Measurements from ENCODE around the gene CPNE9. TPM values are rescaled to one million over a fixed set of nuclear protein-coding genes. Genes with fewer than 3 reads are reported as not detected.

The CPNE9 gene
- total RNA-seq, 1 donor from 2014 or later = not detected

DNA sequence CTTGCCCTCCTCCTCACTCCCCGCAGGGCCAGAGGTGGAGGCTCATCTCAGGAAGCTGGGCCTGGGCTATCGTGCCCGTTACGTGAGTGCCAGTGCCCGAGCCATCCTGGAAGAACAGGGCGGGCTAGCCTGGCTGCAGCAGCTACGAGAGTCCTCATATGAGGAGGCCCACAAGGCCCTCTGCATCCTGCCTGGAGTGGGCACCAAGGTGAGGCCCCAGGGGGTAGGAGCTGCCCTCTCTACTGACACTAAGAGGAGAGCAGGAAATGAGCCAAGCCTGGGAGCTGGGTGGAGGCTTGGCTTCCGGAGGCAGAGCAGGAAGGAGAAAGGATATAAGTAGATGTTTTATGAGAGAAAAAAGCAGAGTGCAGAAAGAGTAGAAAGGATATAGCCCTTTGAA, 51.0 kb downstream of the CPNE9 start:
- TF ChIP-seq, protein P1, sequence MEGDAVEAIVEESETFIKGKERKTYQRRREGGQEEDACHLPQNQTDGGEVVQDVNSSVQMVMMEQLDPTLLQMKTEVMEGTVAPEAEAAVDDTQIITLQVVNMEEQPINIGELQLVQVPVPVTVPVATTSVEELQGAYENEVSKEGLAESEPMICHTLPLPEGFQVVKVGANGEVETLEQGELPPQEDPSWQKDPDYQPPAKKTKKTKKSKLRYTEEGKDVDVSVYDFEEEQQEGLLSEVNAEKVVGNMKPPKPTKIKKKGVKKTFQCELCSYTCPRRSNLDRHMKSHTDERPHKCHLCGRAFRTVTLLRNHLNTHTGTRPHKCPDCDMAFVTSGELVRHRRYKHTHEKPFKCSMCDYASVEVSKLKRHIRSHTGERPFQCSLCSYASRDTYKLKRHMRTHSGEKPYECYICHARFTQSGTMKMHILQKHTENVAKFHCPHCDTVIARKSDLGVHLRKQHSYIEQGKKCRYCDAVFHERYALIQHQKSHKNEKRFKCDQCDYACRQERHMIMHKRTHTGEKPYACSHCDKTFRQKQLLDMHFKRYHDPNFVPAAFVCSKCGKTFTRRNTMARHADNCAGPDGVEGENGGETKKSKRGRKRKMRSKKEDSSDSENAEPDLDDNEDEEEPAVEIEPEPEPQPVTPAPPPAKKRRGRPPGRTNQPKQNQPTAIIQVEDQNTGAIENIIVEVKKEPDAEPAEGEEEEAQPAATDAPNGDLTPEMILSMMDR (IDR thresholded peaks at IDR 0.05; ENCODE audit: insufficient read depth, low read length, severe bottlenecking) = no peak
- FAIRE-seq (no peak), DNase-seq (ENCODE audit: low read depth) (no peak)
- H3K27me3 ChIP-seq (ENCODE audit: control insufficient read depth, insufficient read depth, low read length) = no peaks in the 10 kb centered on the region
- no peak overlapping the region for H3K4me3 ChIP-seq (ENCODE audit: low read depth, low read length)
- H3K36me3 ChIP-seq (ENCODE audit: control insufficient read depth, insufficient read depth, low read length) = peaks cover 10% of the 10 kb centered on the region

DNA sequence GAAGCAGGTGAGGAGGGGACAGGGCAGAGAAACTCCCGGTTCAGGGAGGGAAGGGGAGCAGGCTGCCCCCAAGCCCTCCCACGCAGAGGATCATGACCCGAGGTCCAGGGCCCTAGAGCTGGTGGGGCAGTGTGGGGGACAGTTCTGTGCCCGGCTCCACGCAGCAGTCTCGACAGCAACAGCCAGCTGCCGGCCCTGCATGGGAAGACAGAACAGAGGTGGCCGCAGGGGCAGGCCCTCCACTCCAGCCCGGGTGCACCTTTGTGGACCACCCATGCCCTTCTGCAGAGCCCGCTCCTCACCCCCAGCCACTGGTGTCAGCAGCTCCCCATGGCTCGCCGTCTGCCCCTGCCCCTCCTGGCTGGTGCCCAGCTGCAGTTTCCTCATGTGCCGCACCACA, 53.8 kb downstream of the CPNE9 start:
- TF ChIP-seq, protein P1 (IDR thresholded peaks at IDR 0.05; ENCODE audit: insufficient read depth, low read length, severe bottlenecking) = no peak
- no peak for FAIRE-seq
- no peak overlapping the region for H3K4me3 ChIP-seq (ENCODE audit: low read depth, low read length)

DNA sequence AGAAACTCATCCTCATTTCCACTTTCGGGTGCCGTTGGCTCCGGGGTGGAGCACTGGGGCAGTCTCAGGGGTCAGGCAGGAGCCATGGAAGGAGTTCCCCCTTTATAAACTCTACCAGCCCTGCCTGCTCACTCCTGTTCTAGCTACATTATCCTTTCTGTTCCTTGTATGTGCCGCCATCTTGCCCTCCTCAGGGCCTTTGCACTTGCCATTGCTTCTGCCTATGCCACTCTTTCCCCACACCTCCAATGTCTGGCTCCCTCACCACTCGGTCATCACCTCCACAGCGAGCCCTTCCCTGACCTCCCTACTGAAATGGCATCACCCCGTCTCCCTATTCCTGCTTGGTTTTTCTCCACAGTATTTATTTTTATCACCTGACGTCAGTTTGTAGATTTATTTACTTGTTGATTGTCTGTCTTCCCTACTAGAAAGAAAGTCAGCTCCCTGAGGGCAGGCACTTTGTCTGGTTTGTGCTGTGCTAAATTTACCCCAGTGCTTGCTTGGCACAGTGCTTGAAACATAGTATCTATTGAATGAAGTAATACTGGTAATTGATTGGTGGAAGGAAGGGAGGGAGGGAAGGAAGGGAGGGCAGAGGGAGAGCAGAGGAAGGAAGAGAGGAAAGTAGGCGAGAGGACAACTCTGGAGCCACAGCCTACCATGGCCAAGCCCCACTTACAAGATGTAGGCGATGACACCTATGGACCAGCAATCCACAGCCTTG, 57.3 kb downstream of the CPNE9 start:
- no peak for FAIRE-seq
- H3K4me3 ChIP-seq (ENCODE audit: low read depth, low read length) = no peak overlapping the region
- H3K36me3 ChIP-seq (ENCODE audit: control insufficient read depth, insufficient read depth, low read length) = peaks cover 12% of the 10 kb centered on the region

More for the DNA sequence above, 53.8 kb downstream of the CPNE9 start:
- no peaks in the 10 kb centered on the region for H3K27me3 ChIP-seq (ENCODE audit: control insufficient read depth, insufficient read depth, low read length)
- H3K36me3 ChIP-seq (ENCODE audit: control insufficient read depth, insufficient read depth, low read length) = peaks cover 10% of the 10 kb centered on the region
- DNase-seq (ENCODE audit: low read depth) = no peak

DNA sequence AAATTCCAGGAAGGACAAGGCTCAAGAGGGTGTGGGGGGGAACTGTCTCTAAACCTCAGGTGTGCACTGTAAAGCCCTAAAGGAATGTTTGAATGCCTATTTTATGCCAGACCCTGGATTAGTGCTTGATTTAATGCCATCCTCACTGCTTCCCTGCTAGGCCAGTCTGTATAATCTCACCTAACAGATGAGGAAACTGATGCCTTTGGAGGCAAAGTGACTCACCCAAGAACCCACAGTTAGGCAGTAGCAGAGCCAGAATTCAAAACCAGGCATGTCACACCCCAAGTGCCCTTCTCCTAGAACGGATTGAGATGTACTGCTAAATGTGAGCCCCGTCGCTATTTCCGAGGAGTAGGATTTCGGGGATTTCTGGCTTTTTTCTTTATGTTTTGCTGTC, 58.3 kb downstream of the CPNE9 start:
- H3K36me3 ChIP-seq (ENCODE audit: control insufficient read depth, insufficient read depth, low read length) = peaks cover 9% of the 10 kb centered on the region
- peak; percentile 33 for DNase-seq (ENCODE audit: low read depth)
- FAIRE-seq = no peak
- no peaks in the 10 kb centered on the region for H3K27me3 ChIP-seq (ENCODE audit: control insufficient read depth, insufficient read depth, low read length)
- no peak overlapping the region for H3K4me3 ChIP-seq (ENCODE audit: low read depth, low read length)
- TF ChIP-seq, protein P1 (IDR thresholded peaks at IDR 0.05; ENCODE audit: insufficient read depth, low read length, severe bottlenecking) = no peak

More for the DNA sequence above, 57.3 kb downstream of the CPNE9 start:
- TF ChIP-seq, protein P1 (IDR thresholded peaks at IDR 0.05; ENCODE audit: insufficient read depth, low read length, severe bottlenecking) = no peak
- DNase-seq (ENCODE audit: low read depth) = no peak
- no peaks in the 10 kb centered on the region for H3K27me3 ChIP-seq (ENCODE audit: control insufficient read depth, insufficient read depth, low read length)

DNA sequence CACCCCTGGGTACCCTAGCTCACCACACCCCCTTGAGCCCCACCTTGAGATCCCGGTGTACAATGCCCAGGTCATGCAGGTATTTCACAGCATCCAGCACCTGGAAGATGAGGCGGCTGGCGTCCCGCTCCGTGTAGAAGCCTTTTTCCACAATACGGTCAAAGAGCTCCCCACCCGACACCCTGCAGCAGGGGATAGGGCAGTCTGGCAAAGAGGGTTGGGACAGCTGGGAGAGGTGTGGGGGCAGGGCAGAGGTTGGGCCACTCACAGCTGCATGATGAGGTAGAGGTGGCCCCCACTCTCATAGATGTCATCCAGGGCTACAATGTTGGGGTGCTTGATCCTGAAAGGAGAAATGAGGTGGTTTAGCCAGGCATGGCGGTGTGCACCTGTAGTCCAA, 59.2 kb downstream of the CPNE9 start:
- no peak overlapping the region for H3K4me3 ChIP-seq (ENCODE audit: low read depth, low read length)
- TF ChIP-seq, protein P1 (IDR thresholded peaks at IDR 0.05; ENCODE audit: insufficient read depth, low read length, severe bottlenecking) = no peak
- FAIRE-seq (no peak), DNase-seq (ENCODE audit: low read depth) (no peak)
- peaks cover 6% of the 10 kb centered on the region for H3K36me3 ChIP-seq (ENCODE audit: control insufficient read depth, insufficient read depth, low read length)
- H3K27me3 ChIP-seq (ENCODE audit: control insufficient read depth, insufficient read depth, low read length) = no peaks in the 10 kb centered on the region

DNA sequence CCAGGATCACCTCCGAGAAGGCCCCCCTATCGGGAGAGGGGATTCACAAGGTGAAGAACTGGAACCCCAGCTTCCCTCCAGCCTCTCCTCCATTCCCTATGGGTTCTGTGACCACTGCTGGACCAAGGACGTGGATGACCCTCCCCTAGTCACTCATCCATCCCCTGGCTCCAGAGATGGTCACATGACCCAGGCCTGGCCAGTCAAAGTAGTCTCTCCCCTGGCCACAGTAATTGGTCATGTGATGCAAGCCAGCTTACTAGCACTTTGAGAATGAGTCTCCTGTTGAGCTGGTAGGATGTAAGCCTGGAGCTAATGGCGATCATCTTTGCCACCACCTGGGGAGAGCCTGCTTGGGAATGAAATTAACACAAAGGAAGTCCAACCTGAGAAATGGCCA, 62.2 kb downstream of the CPNE9 start:
- TF ChIP-seq, protein P1 (IDR thresholded peaks at IDR 0.05; ENCODE audit: insufficient read depth, low read length, severe bottlenecking) = no peak
- Histone ChIP-seq H3K4me3 (ENCODE audit: low read depth, low read length) (no peak overlapping the region), H3K36me3 (ENCODE audit: control insufficient read depth, insufficient read depth, low read length) (peaks cover 2% of the 10 kb centered on the region), H3K27me3 (ENCODE audit: control insufficient read depth, insufficient read depth, low read length) (no peaks in the 10 kb centered on the region)
- FAIRE-seq (no peak), DNase-seq (ENCODE audit: low read depth) (no peak)
